Neural cell (in vitro differentiated cells): ENCODE results near the gene RGP1. TPM values are rescaled to one million over a fixed set of nuclear protein-coding genes. Genes with fewer than 3 reads are reported as not detected.

ENCODE experiments used
- H2AFZ ChIP-seq: fragments of 200-600, 300-800 bp; sonication (generic), shearing (Covaris generic); 2 replicates; pipeline ENCODE4 v1.6.0; 2014; ENCODE audit warnings: low read depth, mild to moderate bottlenecking, antibody characterized with exemption, low read length, moderate library complexity
- H3F3A ChIP-seq: fragments of 200-600 bp; shearing (Covaris generic); 2 replicates; pipeline ENCODE4 v1.6.1; 2016; ENCODE audit warnings: mild to moderate bottlenecking, moderate library complexity, mixed read lengths, antibody characterized with exemption, low read length; ENCODE audit not compliant: insufficient read depth, poor library complexity, severe bottlenecking
- H3K27ac ChIP-seq: fragments of 200-600, 300-800 bp; sonication (generic), shearing (Covaris generic); 2 replicates; pipeline ENCODE4 v1.5.1; 2014; ENCODE audit warnings: mild to moderate bottlenecking, low read length, moderate library complexity
- H3K27me3 ChIP-seq: fragments of 300-800, 200-600 bp; sonication (generic), shearing (Covaris generic); 2 replicates; pipeline ENCODE4 v1.6.0; 2014; ENCODE audit warnings: mild to moderate bottlenecking, low read depth, low read length, moderate library complexity; ENCODE audit not compliant: insufficient read depth
- H3K36me3 ChIP-seq: fragments of 300-800, 200-600 bp; sonication (generic), shearing (Covaris generic); 2 replicates; pipeline ENCODE4 v1.5.1; 2014; ENCODE audit warnings: mild to moderate bottlenecking, antibody characterized with exemption, low read length, moderate library complexity; ENCODE audit not compliant: insufficient read depth
- H3K4me2 ChIP-seq: fragments of 300-800, 200-600 bp; sonication (generic), shearing (Covaris generic); 2 replicates; pipeline ENCODE4 v1.6.0; 2014; ENCODE audit warnings: mild to moderate bottlenecking, low read length
- H3K4me3 ChIP-seq: fragments of 300-800, 200-600 bp; sonication (generic), shearing (Covaris generic); 2 replicates; pipeline ENCODE4 v1.5.1; 2014; ENCODE audit warnings: mild to moderate bottlenecking, low read length, moderate library complexity
- H3K79me2 ChIP-seq: fragments of 200-600 bp; shearing (Covaris generic); replicated peaks from 2 replicates; pipeline ENCODE4 v1.6.0; 2014; ENCODE audit warnings: mild to moderate bottlenecking, low read length, moderate library complexity; ENCODE audit not compliant: insufficient read depth
- H3K9ac ChIP-seq: fragments of 300-800, 200-600 bp; sonication (generic), shearing (Covaris generic); 2 replicates; pipeline ENCODE4 v1.6.1; 2016; ENCODE audit warnings: mild to moderate bottlenecking, low read length, mixed read lengths
- H3K9me2 ChIP-seq: fragments of 200-600 bp; shearing (Covaris generic); 2 replicates; pipeline ENCODE4 v1.6.1; 2016; ENCODE audit warnings: mild to moderate bottlenecking, low read length, mixed read lengths; ENCODE audit not compliant: insufficient read depth
- H3K9me3 ChIP-seq: fragments of 200-600, 300-800 bp; sonication (generic), shearing (Covaris generic); 2 replicates; pipeline ENCODE4 v1.6.1; 2016; ENCODE audit warnings: mild to moderate bottlenecking, mixed run types, low read length, moderate library complexity, mixed read lengths
- H4K20me1 ChIP-seq: fragments of 200-600 bp; shearing (Covaris generic); 2 replicates; pipeline ENCODE4 v1.6.1; 2016; ENCODE audit warnings: mild to moderate bottlenecking, mixed run types; ENCODE audit not compliant: insufficient read depth
- EP300 ChIP-seq: fragments of 450-650 bp; conservative IDR thresholded peaks from 2 replicates; pipeline ENCODE4 v1.6.1; 2014; ENCODE audit warnings: antibody characterized with exemption, mild to moderate bottlenecking, moderate library complexity; ENCODE audit not compliant: poor library complexity, severe bottlenecking
- EZH2 ChIP-seq: fragments of 200-600, 300-800 bp; shearing (Covaris generic), sonication (generic); IDR thresholded peaks from 2 replicates; pipeline ENCODE4 v1.6.1; 2014; ENCODE audit warnings: antibody characterized with exemption, low read length, borderline replicate concordance, mild to moderate bottlenecking; ENCODE audit not compliant: insufficient read depth, poor library complexity, severe bottlenecking
- MXI1 ChIP-seq: fragments of 450-650 bp; conservative IDR thresholded peaks from 2 replicates; pipeline ENCODE4 v1.6.1; 2014; ENCODE audit warnings: antibody characterized with exemption, mild to moderate bottlenecking; ENCODE audit not compliant: poor library complexity, severe bottlenecking
- POLR2AphosphoS5 ChIP-seq: IDR thresholded peaks from 2 replicates; pipeline ENCODE4 v1.6.1; 2012
- RAD21 ChIP-seq: fragments of 450-650 bp; conservative IDR thresholded peaks from 2 replicates; pipeline ENCODE4 v1.6.1; 2014; ENCODE audit warnings: antibody characterized with exemption, mild to moderate bottlenecking, moderate library complexity
- SMC3 ChIP-seq: fragments of 450-650 bp; conservative IDR thresholded peaks from 2 replicates; pipeline ENCODE4 v1.6.1; 2014; ENCODE audit warnings: antibody characterized with exemption, mild to moderate bottlenecking, moderate library complexity; ENCODE audit not compliant: poor library complexity
- TAF1 ChIP-seq: IDR thresholded peaks from 2 replicates; pipeline ENCODE4 v1.6.1; 2012; ENCODE audit warnings: low read depth
- polyA plus RNA-seq: library from polyadenylated mRNA; depleted of rRNA; stranded (reverse); fragments of >200 nt; gene quantifications from 2 replicates; pipeline ENCODE4 v1.2.3, GENCODE V29; 2014
- TF ChIP-seq, protein P1 (sequence below): IDR thresholded peaks from 2 replicates; pipeline ENCODE4 v1.6.1; 2012; ENCODE audit warnings: borderline replicate concordance
- TF ChIP-seq, protein P2 (sequence below): fragments of 450-650 bp; IDR thresholded peaks from 2 replicates; pipeline ENCODE4 v1.5.1; 2014; ENCODE audit warnings: antibody characterized with exemption, mild to moderate bottlenecking, moderate library complexity; ENCODE audit not compliant: poor library complexity, severe bottlenecking

The RGP1 gene
- polyA plus RNA-seq, 1 donor from 2014 or later: 8.1 TPM

DNA sequence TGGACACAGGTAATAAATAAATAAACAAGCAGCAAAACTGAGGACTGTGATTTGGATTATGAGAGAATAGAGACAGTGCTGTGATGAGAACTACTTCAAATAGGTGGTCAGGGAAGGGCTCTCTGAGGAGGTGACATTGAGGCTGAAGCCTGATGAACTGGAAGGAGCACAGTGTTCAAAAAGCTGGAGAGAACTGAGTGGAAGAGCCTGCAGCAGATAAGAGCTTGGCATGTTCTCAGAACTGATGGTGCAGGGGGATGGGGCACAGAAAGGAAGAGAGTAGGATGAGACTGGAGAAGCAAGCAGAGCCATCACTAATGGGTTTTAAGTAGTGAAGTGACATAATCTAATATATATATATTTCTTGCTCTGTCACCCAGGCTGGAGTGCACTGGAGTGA lies 48.1 kb upstream of the RGP1 start:
- Histone ChIP-seq H2AFZ (no peak overlapping the region), H3K9me3 (no peaks in the 10 kb centered on the region), H3K4me2 (no peak overlapping the region), H4K20me1 (no peaks in the 10 kb centered on the region), H3K9ac (no peak overlapping the region), H3K27ac (no peak overlapping the region), H3K27me3 (no peaks in the 10 kb centered on the region), H3F3A (no peaks in the 10 kb centered on the region), H3K36me3 (no peaks in the 10 kb centered on the region), H3K4me3 (no peak overlapping the region), H3K79me2 (no peaks in the 10 kb centered on the region), H3K9me2 (no peaks in the 10 kb centered on the region)
- TF ChIP-seq SMC3: no peak
- TF ChIP-seq MXI1: no peak
- TF ChIP-seq, protein P1, sequence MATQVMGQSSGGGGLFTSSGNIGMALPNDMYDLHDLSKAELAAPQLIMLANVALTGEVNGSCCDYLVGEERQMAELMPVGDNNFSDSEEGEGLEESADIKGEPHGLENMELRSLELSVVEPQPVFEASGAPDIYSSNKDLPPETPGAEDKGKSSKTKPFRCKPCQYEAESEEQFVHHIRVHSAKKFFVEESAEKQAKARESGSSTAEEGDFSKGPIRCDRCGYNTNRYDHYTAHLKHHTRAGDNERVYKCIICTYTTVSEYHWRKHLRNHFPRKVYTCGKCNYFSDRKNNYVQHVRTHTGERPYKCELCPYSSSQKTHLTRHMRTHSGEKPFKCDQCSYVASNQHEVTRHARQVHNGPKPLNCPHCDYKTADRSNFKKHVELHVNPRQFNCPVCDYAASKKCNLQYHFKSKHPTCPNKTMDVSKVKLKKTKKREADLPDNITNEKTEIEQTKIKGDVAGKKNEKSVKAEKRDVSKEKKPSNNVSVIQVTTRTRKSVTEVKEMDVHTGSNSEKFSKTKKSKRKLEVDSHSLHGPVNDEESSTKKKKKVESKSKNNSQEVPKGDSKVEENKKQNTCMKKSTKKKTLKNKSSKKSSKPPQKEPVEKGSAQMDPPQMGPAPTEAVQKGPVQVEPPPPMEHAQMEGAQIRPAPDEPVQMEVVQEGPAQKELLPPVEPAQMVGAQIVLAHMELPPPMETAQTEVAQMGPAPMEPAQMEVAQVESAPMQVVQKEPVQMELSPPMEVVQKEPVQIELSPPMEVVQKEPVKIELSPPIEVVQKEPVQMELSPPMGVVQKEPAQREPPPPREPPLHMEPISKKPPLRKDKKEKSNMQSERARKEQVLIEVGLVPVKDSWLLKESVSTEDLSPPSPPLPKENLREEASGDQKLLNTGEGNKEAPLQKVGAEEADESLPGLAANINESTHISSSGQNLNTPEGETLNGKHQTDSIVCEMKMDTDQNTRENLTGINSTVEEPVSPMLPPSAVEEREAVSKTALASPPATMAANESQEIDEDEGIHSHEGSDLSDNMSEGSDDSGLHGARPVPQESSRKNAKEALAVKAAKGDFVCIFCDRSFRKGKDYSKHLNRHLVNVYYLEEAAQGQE: no peak
- no peak for TF ChIP-seq EP300
- TF ChIP-seq TAF1: no peak
- TF ChIP-seq, protein P2, sequence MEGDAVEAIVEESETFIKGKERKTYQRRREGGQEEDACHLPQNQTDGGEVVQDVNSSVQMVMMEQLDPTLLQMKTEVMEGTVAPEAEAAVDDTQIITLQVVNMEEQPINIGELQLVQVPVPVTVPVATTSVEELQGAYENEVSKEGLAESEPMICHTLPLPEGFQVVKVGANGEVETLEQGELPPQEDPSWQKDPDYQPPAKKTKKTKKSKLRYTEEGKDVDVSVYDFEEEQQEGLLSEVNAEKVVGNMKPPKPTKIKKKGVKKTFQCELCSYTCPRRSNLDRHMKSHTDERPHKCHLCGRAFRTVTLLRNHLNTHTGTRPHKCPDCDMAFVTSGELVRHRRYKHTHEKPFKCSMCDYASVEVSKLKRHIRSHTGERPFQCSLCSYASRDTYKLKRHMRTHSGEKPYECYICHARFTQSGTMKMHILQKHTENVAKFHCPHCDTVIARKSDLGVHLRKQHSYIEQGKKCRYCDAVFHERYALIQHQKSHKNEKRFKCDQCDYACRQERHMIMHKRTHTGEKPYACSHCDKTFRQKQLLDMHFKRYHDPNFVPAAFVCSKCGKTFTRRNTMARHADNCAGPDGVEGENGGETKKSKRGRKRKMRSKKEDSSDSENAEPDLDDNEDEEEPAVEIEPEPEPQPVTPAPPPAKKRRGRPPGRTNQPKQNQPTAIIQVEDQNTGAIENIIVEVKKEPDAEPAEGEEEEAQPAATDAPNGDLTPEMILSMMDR: no peak
- no peak for TF ChIP-seq EZH2
- TF ChIP-seq RAD21: no peak
- no peak for TF ChIP-seq POLR2AphosphoS5

DNA sequence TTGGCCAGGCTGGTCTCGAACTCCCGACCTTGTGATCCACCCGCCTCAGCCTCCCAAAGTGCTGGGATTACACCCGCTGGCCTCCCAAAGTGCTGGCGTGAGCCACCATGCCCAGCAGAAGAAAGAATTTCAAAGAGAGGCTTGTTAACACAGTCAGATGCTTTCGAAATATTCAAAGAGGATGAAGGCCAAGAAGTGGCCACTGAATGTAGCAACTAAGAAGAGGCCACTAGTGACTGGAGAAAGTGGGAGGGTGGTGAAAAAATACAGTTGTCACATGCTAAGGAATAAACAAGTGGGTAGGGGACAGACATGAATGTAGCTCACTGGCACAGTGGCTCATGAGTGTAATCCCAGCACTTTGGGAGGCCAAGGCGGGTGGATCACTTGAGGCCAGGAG lies 46.4 kb upstream of the RGP1 start:
- no peaks in the 10 kb centered on the region for H3K79me2 ChIP-seq

More for the DNA sequence above, 46.4 kb upstream of the RGP1 start:
- H3K9ac ChIP-seq: no peak overlapping the region
- H3K4me2 ChIP-seq: no peak overlapping the region
- no peaks in the 10 kb centered on the region for H3F3A ChIP-seq
- no peaks in the 10 kb centered on the region for H4K20me1 ChIP-seq
- H3K4me3 ChIP-seq: no peak overlapping the region
- no peaks in the 10 kb centered on the region for H3K9me3 ChIP-seq
- no peak for TF ChIP-seq RAD21
- TF ChIP-seq SMC3: no peak
- TF ChIP-seq EP300: no peak
- TF ChIP-seq, protein P1: no peak
- TF ChIP-seq POLR2AphosphoS5: no peak
- no peak for TF ChIP-seq MXI1
- no peak for TF ChIP-seq EZH2
- no peaks in the 10 kb centered on the region for H3K27me3 ChIP-seq
- no peak overlapping the region for H2AFZ ChIP-seq
- H3K36me3 ChIP-seq: no peaks in the 10 kb centered on the region
- H3K9me2 ChIP-seq: no peaks in the 10 kb centered on the region
- H3K27ac ChIP-seq: no peak overlapping the region
